Measurements from ENCODE around the gene NPAS3. TPM values are rescaled to one million over a fixed set of nuclear protein-coding genes. Genes with fewer than 3 reads are reported as not detected.

NPAS3 gene
- total and polyA plus RNA-seq, 2 of the 8 experiments (the other 6 are each of a cell fraction or from before 2014, with no cell fraction given), result 0.11 to 0.60 TPM

DNA sequence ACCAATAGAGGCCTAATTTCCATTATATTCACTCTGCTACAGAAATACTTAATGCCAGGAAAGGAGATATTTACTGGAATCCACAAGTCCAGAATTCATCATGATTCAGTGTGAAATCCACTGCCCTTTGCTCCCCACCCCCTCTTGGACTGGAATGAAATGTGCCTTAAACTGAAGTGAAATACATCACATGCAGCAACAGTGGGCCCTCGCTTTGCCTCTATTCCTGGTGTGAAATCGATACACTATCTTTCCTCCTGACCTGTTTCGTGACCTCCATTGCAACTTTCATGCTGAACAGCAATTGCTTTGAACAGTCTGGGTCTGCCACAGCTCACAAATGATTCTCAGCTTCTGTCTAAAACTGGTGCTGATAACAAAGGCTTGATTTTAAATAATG is 100.6 kb downstream of the NPAS3 start:
- Histone ChIP-seq H4K20me1 (replicated peaks in 1 of 2; ENCODE audit: control insufficient read depth in 1 of 2, insufficient read depth in 2 of 2, low read length in 2 of 2) (no peaks in the 10 kb centered on the region), H3K4me3 (ENCODE audit: extremely low read depth in 1 of 4, insufficient read depth in 2 of 4, low read depth in 3 of 4, low read length in 4 of 4) (no peak overlapping the region), H3K79me2 (ENCODE audit: control insufficient read depth in 1 of 2, insufficient read depth in 2 of 2, low read length in 2 of 2) (no peaks in the 10 kb centered on the region), H3K9ac (replicated peaks in 1 of 4; ENCODE audit: extremely low read depth in 1 of 4, low read depth in 3 of 4, low read length in 3 of 4) (no peak overlapping the region), H3K4ac (replicated peaks; ENCODE audit: insufficient read length, low read depth, low read length) (no peak overlapping the region), H3K23ac (ENCODE audit: insufficient read length) (no peak overlapping the region), H3K56ac (replicated peaks; ENCODE audit: insufficient read length, low read depth, low read length) (no peak overlapping the region), H3K18ac (ENCODE audit: extremely low read depth, low read length) (no peak overlapping the region), H3K4me2 (ENCODE audit: insufficient read depth in 1 of 2, low read depth in 2 of 2, low read length in 2 of 2) (no peak overlapping the region), H4K5ac (ENCODE audit: insufficient read length, low read depth, low read length) (no peak overlapping the region), H2BK120ac (replicated peaks; ENCODE audit: low read depth, low read length) (no peak overlapping the region), H3K27ac (ENCODE audit: low read depth, low read length) (no peak overlapping the region), H3K79me1 (ENCODE audit: low read depth, low read length) (no peaks in the 10 kb centered on the region), H2AK5ac (ENCODE audit: low read depth, low read length) (no peak overlapping the region), H3K23me2 (ENCODE audit: low read depth, low read length) (no peaks in the 10 kb centered on the region), H3K27me3 (replicated peaks in 1 of 4; ENCODE audit: control insufficient read depth in 3 of 4, extremely low read depth in 1 of 4, insufficient read depth in 3 of 4, low read length in 3 of 4) (no peaks in the 10 kb centered on the region), H2AFZ (ENCODE audit: low read length) (no peak overlapping the region), H3K4me1 (replicated peaks in 1 of 4; ENCODE audit: control insufficient read depth in 3 of 4, insufficient read depth in 4 of 4, low read length in 3 of 4) (no peaks in the 10 kb centered on the region), H2BK20ac (ENCODE audit: low read length) (no peak overlapping the region), H2BK12ac (ENCODE audit: low read depth, low read length) (no peak overlapping the region), H4K91ac (replicated peaks; ENCODE audit: insufficient read length, low read length) (no peak overlapping the region), H3K9me3 (ENCODE audit: insufficient read depth in 2 of 2, low read depth in 1 of 2, low read length in 1 of 2) (no peaks in the 10 kb centered on the region), H2BK5ac (ENCODE audit: low read depth, low read length) (no peak overlapping the region), H2BK15ac (ENCODE audit: low read length) (no peak overlapping the region), H3K36me3 (ENCODE audit: control insufficient read depth in 2 of 4, insufficient read depth in 4 of 4, low read length in 3 of 4) (no peaks in the 10 kb centered on the region), H3K14ac (ENCODE audit: insufficient read length) (no peak overlapping the region), H4K8ac (ENCODE audit: extremely low read depth, insufficient read depth, low read length) (no peak overlapping the region)
- ChIA-PET CTCF (ENCODE audit: partially characterized antibody) (no interaction called here), POLR2A (ENCODE audit: partially characterized antibody) (no interaction called here)
- FAIRE-seq (no peak), DNase-seq (ENCODE audit: low read depth in 1 of 2, low spot score in 2 of 2) (no peak)
- WGBS, 2 experiments (ENCODE audit: extremely low coverage in 1 of 2, insufficient coverage in 1 of 2, insufficient read length in 1 of 2, insufficient replicate concordance in 2 of 2, low coverage in 1 of 2, low lambda C conversion rate in 2 of 2, missing lambda C conversion rate in 1 of 2), result 96% methylated on average over 3 of the region's 3 CpGs; no CpG with 5 or more reads in 1 of the 2 experiments
- no peak for TF ChIP-seq CHD2 (IDR thresholded peaks at IDR 0.05; ENCODE audit: low read length)
- TF ChIP-seq SIX5 (IDR thresholded peaks at IDR 0.05; ENCODE audit: low read depth, low read length), result no peak
- no peak for TF ChIP-seq HDAC6 (IDR thresholded peaks at IDR 0.05; ENCODE audit: low read depth, low read length)
- TF ChIP-seq TCF12 (IDR thresholded peaks at IDR 0.05; ENCODE audit: low read depth, low read length), result no peak
- TF ChIP-seq, protein P1, sequence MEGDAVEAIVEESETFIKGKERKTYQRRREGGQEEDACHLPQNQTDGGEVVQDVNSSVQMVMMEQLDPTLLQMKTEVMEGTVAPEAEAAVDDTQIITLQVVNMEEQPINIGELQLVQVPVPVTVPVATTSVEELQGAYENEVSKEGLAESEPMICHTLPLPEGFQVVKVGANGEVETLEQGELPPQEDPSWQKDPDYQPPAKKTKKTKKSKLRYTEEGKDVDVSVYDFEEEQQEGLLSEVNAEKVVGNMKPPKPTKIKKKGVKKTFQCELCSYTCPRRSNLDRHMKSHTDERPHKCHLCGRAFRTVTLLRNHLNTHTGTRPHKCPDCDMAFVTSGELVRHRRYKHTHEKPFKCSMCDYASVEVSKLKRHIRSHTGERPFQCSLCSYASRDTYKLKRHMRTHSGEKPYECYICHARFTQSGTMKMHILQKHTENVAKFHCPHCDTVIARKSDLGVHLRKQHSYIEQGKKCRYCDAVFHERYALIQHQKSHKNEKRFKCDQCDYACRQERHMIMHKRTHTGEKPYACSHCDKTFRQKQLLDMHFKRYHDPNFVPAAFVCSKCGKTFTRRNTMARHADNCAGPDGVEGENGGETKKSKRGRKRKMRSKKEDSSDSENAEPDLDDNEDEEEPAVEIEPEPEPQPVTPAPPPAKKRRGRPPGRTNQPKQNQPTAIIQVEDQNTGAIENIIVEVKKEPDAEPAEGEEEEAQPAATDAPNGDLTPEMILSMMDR (IDR thresholded peaks at IDR 0.05; ENCODE audit: control extremely low read depth in 1 of 3, insufficient read depth in 1 of 3, low read depth in 1 of 3, low read length in 3 of 3), result no peak

All from H1 (cell line).